Nephron (organoid): Measurements from ENCODE around the gene ABCA9.

Source experiments
- H3K27ac Mint-ChIP-seq, 3 experiments: 2 replicates each; pipeline ENCODE4 v1.8.0; 2020; ENCODE audit warnings: mixed read lengths in 3 of 3, mild to moderate bottlenecking in 2 of 3, moderate library complexity in 1 of 3
- H3K27me3 Mint-ChIP-seq: 2 replicates; pipeline ENCODE4 v1.8.0; 2021; ENCODE audit warnings: low read depth, mild to moderate bottlenecking, moderate library complexity, mixed read lengths
- H3K36me3 Mint-ChIP-seq: 2 replicates; pipeline ENCODE4 v1.8.0; 2020; ENCODE audit warnings: low read depth, mixed read lengths
- H3K4me1 Mint-ChIP-seq: 2 replicates; pipeline ENCODE4 v1.8.0; 2020; ENCODE audit warnings: mixed read lengths
- H3K4me3 Mint-ChIP-seq, 3 experiments: 2 replicates each; pipeline ENCODE4 v1.8.0; 2020; ENCODE audit warnings: mild to moderate bottlenecking in 3 of 3, mixed read lengths in 3 of 3, moderate library complexity in 2 of 3
- H3K9me3 Mint-ChIP-seq: 2 replicates; pipeline ENCODE4 v1.8.0; 2020; ENCODE audit warnings: mixed read lengths
- CTCF ChIP-seq, 3 experiments: fragments of 200-600 bp; sonication (generic); IDR thresholded peaks; one replicate each; pipeline ENCODE4 v1.5.0; 2021; ENCODE audit warnings: antibody characterized with exemption in 3 of 3; ENCODE audit not compliant: unreplicated experiment in 3 of 3

Gene ABCA9

GRCh38 chr17:69064001-69064400 is 3.3 kb upstream of the ABCA9 start:
- Mint-ChIP-seq H3K27ac (peak overlapping the region; percentile 28 to 86 (median 75)), H3K27me3 (no peaks in the 10 kb centered on the region), H3K36me3 (no peaks in the 10 kb centered on the region), H3K4me3 (no peak overlapping the region), H3K9me3 (no peaks in the 10 kb centered on the region), H3K4me1 (peaks cover 48% of the 10 kb centered on the region)
- no peak for TF ChIP-seq CTCF (IDR thresholded peaks at IDR 0.05; ENCODE audit: unreplicated experiment in 3 of 3)

GRCh38 chr17:69062860-69063581 is 2.3 kb upstream of the ABCA9 start:
- H3K27ac Mint-ChIP-seq = peak overlapping the region; percentile 71 to 86 (median 75)
- no peaks in the 10 kb centered on the region for H3K36me3 Mint-ChIP-seq
- H3K4me1 Mint-ChIP-seq = peaks cover 48% of the 10 kb centered on the region
- no peak for TF ChIP-seq CTCF (IDR thresholded peaks at IDR 0.05; ENCODE audit: unreplicated experiment in 3 of 3)
- no peaks in the 10 kb centered on the region for H3K9me3 Mint-ChIP-seq
- H3K27me3 Mint-ChIP-seq = no peaks in the 10 kb centered on the region
- no peak overlapping the region for H3K4me3 Mint-ChIP-seq

- Mint-ChIP-seq H3K4me3 (no peak overlapping the region), H3K27me3 (no peaks in the 10 kb centered on the region), H3K9me3 (peaks cover 3% of the 10 kb centered on the region), H3K4me1 (peaks cover 48% of the 10 kb centered on the region), H3K36me3 (peaks cover 1% of the 10 kb centered on the region), H3K27ac (peak overlapping the region; percentile 91 to 97 (median 91))
- no peak for TF ChIP-seq CTCF (IDR thresholded peaks at IDR 0.05; ENCODE audit: unreplicated experiment in 3 of 3)
Measured at GRCh38 chr17:69061721-69062556, 1.2 kb upstream of the ABCA9 start.

GRCh38 chr17:69059458-69060175 is 1.1 kb downstream of the ABCA9 start:
- no peak for TF ChIP-seq CTCF (IDR thresholded peaks at IDR 0.05; ENCODE audit: unreplicated experiment in 3 of 3)
- peak overlapping the region; percentile 17 to 91 (median 83) for H3K27ac Mint-ChIP-seq
- H3K4me3 Mint-ChIP-seq = peak overlapping the region in 2 of 3 experiments; percentile 14 to 23
- no peaks in the 10 kb centered on the region for H3K27me3 Mint-ChIP-seq
- H3K9me3 Mint-ChIP-seq = peaks cover 19% of the 10 kb centered on the region
- peaks cover 14% of the 10 kb centered on the region for H3K36me3 Mint-ChIP-seq
- H3K4me1 Mint-ChIP-seq = peaks cover 41% of the 10 kb centered on the region

- Mint-ChIP-seq H3K4me3 (no peak overlapping the region), H3K36me3 (peaks cover 14% of the 10 kb centered on the region), H3K4me1 (peaks cover 32% of the 10 kb centered on the region), H3K27me3 (no peaks in the 10 kb centered on the region), H3K9me3 (peaks cover 27% of the 10 kb centered on the region), H3K27ac (peak overlapping the region in 1 of 3 experiments; percentile 2)
- TF ChIP-seq CTCF (IDR thresholded peaks at IDR 0.05; ENCODE audit: unreplicated experiment in 3 of 3) = no peak
Measured at GRCh38 chr17:69058165-69058564, 2.6 kb downstream of the ABCA9 start.
